PC-3 (cell line): ENCODE measurements around the gene SPATA2.

Experiments
- CTCF ChIP-seq: fragments of 300-600 bp; sonication (generic); conservative IDR thresholded peaks from 2 replicates; pipeline ENCODE4 v1.5.1; 2017; ENCODE audit warnings: antibody characterized with exemption, low read depth, mild to moderate bottlenecking, low read length
- EZH2 ChIP-seq: fragments of 300-600 bp; sonication (generic); IDR thresholded peaks from one replicate; pipeline ENCODE4 v1.6.1; 2017; ENCODE audit warnings: antibody characterized with exemption, mild to moderate bottlenecking, low read length; ENCODE audit not compliant: unreplicated experiment
- EZH2phosphoT487 ChIP-seq: fragments of 300-600 bp; sonication (generic); IDR thresholded peaks from 2 replicates; pipeline ENCODE4 v1.6.1; 2018; ENCODE audit warnings: mild to moderate bottlenecking, antibody characterized with exemption, low read length, borderline replicate concordance

DNA sequence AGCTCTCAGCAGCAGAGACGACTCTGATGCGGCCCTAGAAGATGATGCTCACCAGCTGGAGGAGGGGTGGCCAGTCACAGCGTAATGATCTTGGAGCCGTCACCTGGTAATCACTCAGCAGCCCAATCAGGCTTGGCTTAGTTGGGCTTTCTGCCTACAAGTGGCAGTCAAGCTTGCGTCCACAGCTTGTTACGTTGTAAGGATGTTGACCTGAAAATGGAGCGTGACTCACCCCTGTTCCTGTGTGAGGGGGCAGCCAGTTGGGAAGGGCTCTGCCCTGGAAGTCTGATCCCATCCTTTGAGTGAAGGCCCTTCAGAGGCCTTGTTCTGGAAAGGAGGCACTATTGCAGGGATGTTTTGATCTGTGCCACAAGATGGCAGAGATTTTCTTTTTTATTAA, 49.8 kb downstream of the SPATA2 start:
- TF ChIP-seq EZH2 (no peak), CTCF (no peak), EZH2phosphoT487 (no peak)
